Glutamatergic neuron (in vitro differentiated cells): ENCODE measurements around the gene CHI3L1. TPM values are rescaled to one million over a fixed set of nuclear protein-coding genes. Genes with fewer than 3 reads are reported as not detected.

Source experiments
- DNase-seq: peaks from one replicate; pipeline ENCODE4 v3.0.0; 2022
- H3K27ac Mint-ChIP-seq: one replicate; pipeline ENCODE4 v1.8.0; 2020; ENCODE audit warnings: mild to moderate bottlenecking, mixed read lengths, inconsistent platforms; ENCODE audit not compliant: unreplicated experiment
- H3K27me3 Mint-ChIP-seq: one replicate; pipeline ENCODE4 v1.8.0; 2020; ENCODE audit warnings: mild to moderate bottlenecking, moderate library complexity, mixed read lengths, inconsistent platforms; ENCODE audit not compliant: unreplicated experiment
- H3K36me3 Mint-ChIP-seq: one replicate; pipeline ENCODE4 v1.8.0; 2020; ENCODE audit warnings: mild to moderate bottlenecking, mixed read lengths, inconsistent platforms; ENCODE audit not compliant: unreplicated experiment
- H3K4me1 Mint-ChIP-seq: one replicate; pipeline ENCODE4 v1.8.0; 2020; ENCODE audit warnings: mild to moderate bottlenecking, low read depth, mixed read lengths, inconsistent platforms; ENCODE audit not compliant: unreplicated experiment
- H3K4me3 Mint-ChIP-seq: one replicate; pipeline ENCODE4 v1.8.0; 2020; ENCODE audit warnings: mild to moderate bottlenecking, mixed read lengths, inconsistent platforms; ENCODE audit not compliant: unreplicated experiment
- H3K9me3 Mint-ChIP-seq: one replicate; pipeline ENCODE4 v1.8.0; 2020; ENCODE audit warnings: mild to moderate bottlenecking, moderate library complexity, mixed read lengths, inconsistent platforms; ENCODE audit not compliant: unreplicated experiment
- CTCF ChIP-seq: fragments of 200-600 bp; sonication (generic); IDR thresholded peaks from one replicate; pipeline ENCODE4 v1.5.0; 2021; ENCODE audit not compliant: partially characterized antibody, unreplicated experiment
- total RNA-seq: library from RNA; stranded (reverse); fragmentation: NEBNext Ultra II Directional; extraction: Animal tissue kit (Norgen Biotek cat#: 25700); gene quantifications from one replicate; pipeline ENCODE4 v1.2.1, GENCODE V29; 2021; ENCODE audit not compliant: unreplicated experiment

The CHI3L1 gene
- total RNA-seq, 1 donor from 2014 or later, result not detected

- no peak overlapping the region for H3K27ac Mint-ChIP-seq
- peaks cover 4% of the 10 kb centered on the region for H3K4me1 Mint-ChIP-seq
- peaks cover 4% of the 10 kb centered on the region for H3K36me3 Mint-ChIP-seq
- H3K4me3 Mint-ChIP-seq, result no peak overlapping the region
- peaks cover 2% of the 10 kb centered on the region for H3K9me3 Mint-ChIP-seq
- no peak for TF ChIP-seq CTCF
- no peak for DNase-seq
- peaks cover 11% of the 10 kb centered on the region for H3K27me3 Mint-ChIP-seq
Measured at GRCh38 chr1:203199816-203200571, 13.5 kb upstream of the CHI3L1 start.

GRCh38 chr1:203199481-203199815, 12.9 kb upstream of the CHI3L1 start:
- no peak for DNase-seq
- H3K27me3 Mint-ChIP-seq, result peaks cover 11% of the 10 kb centered on the region
- H3K27ac Mint-ChIP-seq, result no peak overlapping the region
- no peak overlapping the region for H3K4me3 Mint-ChIP-seq
- peaks cover 2% of the 10 kb centered on the region for H3K9me3 Mint-ChIP-seq
- H3K4me1 Mint-ChIP-seq, result peaks cover 4% of the 10 kb centered on the region
- H3K36me3 Mint-ChIP-seq, result peaks cover 4% of the 10 kb centered on the region
- no peak for TF ChIP-seq CTCF

GRCh38 chr1:203199002-203199401, 12.5 kb upstream of the CHI3L1 start:
- DNase-seq, result no peak
- peaks cover 4% of the 10 kb centered on the region for H3K36me3 Mint-ChIP-seq
- peaks cover 4% of the 10 kb centered on the region for H3K4me1 Mint-ChIP-seq
- H3K27me3 Mint-ChIP-seq, result peaks cover 11% of the 10 kb centered on the region
- TF ChIP-seq CTCF, result no peak
- H3K9me3 Mint-ChIP-seq, result peaks cover 2% of the 10 kb centered on the region
- no peak overlapping the region for H3K27ac Mint-ChIP-seq
- H3K4me3 Mint-ChIP-seq, result no peak overlapping the region

GRCh38 chr1:203197625-203198024, 11.1 kb upstream of the CHI3L1 start:
- H3K36me3 Mint-ChIP-seq, result peaks cover 4% of the 10 kb centered on the region
- no peak overlapping the region for H3K4me3 Mint-ChIP-seq
- no peak for TF ChIP-seq CTCF
- peaks cover 2% of the 10 kb centered on the region for H3K9me3 Mint-ChIP-seq
- H3K27me3 Mint-ChIP-seq, result peaks cover 8% of the 10 kb centered on the region
- DNase-seq, result no peak
- no peak overlapping the region for H3K27ac Mint-ChIP-seq
- H3K4me1 Mint-ChIP-seq, result peaks cover 4% of the 10 kb centered on the region

- no peak overlapping the region for H3K27ac Mint-ChIP-seq
- H3K4me1 Mint-ChIP-seq, result peaks cover 6% of the 10 kb centered on the region
- H3K27me3 Mint-ChIP-seq, result peaks cover 7% of the 10 kb centered on the region
- no peak overlapping the region for H3K4me3 Mint-ChIP-seq
- no peaks in the 10 kb centered on the region for H3K9me3 Mint-ChIP-seq
- peaks cover 4% of the 10 kb centered on the region for H3K36me3 Mint-ChIP-seq
- TF ChIP-seq CTCF, result no peak
- no peak for DNase-seq
Measured at GRCh38 chr1:203196371-203196770, 9.9 kb upstream of the CHI3L1 start.
